HG03159 (cell line): Measurements from ENCODE around the gene ADGRB2.

Experiments used
- ATAC-seq: cut with Tn5 transposase; IDR thresholded peaks from one replicate; pipeline ENCODE4 v1.9.1; 2021; ENCODE audit warnings: mild to moderate bottlenecking, moderate library complexity; ENCODE audit not compliant: unreplicated experiment

ADGRB2 gene, protein sequence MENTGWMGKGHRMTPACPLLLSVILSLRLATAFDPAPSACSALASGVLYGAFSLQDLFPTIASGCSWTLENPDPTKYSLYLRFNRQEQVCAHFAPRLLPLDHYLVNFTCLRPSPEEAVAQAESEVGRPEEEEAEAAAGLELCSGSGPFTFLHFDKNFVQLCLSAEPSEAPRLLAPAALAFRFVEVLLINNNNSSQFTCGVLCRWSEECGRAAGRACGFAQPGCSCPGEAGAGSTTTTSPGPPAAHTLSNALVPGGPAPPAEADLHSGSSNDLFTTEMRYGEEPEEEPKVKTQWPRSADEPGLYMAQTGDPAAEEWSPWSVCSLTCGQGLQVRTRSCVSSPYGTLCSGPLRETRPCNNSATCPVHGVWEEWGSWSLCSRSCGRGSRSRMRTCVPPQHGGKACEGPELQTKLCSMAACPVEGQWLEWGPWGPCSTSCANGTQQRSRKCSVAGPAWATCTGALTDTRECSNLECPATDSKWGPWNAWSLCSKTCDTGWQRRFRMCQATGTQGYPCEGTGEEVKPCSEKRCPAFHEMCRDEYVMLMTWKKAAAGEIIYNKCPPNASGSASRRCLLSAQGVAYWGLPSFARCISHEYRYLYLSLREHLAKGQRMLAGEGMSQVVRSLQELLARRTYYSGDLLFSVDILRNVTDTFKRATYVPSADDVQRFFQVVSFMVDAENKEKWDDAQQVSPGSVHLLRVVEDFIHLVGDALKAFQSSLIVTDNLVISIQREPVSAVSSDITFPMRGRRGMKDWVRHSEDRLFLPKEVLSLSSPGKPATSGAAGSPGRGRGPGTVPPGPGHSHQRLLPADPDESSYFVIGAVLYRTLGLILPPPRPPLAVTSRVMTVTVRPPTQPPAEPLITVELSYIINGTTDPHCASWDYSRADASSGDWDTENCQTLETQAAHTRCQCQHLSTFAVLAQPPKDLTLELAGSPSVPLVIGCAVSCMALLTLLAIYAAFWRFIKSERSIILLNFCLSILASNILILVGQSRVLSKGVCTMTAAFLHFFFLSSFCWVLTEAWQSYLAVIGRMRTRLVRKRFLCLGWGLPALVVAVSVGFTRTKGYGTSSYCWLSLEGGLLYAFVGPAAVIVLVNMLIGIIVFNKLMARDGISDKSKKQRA (N-terminal part only)

DNA sequence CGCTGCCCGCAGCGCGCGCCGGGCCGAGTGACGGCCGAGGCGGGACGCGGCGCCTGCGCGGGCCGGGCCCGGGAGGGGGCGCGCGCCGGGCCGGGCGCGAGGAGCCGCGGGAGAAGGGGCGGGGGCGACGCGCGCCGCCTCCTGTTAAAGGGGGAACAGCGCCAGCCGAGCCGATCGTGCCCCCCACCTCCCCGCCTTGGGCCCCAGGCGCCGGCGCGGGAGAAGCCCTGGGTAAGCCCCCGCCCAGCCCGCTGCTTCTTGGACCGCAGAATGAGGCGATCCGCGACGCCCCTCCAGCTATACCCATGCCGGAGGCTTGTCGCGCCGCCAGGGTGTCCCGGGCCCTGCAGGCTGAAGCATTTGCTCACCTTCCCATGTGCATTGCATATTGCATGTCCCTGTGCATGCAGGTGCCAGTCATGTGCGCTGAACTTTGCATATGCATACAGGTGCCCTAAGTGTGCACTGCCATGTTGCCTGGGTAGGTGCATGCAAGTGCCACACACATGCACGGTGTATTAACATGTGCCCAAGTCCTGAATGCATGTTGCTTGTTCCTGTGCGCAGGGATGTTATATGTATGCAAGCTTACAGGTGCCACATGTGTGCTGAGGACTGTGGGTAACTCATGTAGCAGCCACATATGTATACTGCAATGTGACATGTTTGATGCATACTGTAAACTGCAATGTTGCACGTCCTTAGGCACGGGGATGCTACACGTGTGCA, at the start of gene ADGRB2:
Gene ADGRB2 (minus strand): TSS at position 29 of the 729 bp plus-strand sequence. CDS start 7,119 bp downstream, outside the sequence.
- no peak for ATAC-seq

DNA sequence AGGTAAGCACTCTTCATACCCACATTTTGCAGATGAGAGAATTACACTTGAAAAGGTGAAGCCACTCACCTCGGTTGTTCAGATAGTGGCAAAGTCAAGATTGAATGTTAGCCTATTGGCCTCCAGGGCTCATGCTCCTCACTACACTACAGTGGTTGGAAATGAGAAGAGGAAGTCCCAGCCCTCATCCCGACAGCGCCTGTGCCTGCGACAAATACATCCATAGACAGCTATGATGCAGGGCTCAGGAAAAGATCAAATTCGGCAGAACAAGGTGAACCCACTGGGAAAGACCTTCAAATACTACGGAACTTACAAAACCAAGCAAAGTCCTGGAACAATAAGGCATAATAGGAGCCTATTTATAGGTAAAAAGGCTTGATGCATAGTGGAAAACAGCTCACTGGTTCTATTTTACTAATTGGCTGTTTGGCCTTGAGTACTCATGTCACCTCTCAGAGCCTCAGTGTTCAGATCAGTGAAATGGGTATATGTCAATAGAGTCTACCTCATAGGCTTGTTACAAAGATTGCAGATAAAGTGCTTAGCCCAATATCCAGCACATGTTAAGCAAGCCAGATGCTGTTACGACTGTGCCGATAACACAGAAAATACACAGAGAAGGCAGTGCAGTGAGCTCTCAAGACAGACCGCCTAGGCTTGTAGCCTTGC, 48.2 kb upstream of the ADGRB2 start:
- no peak for ATAC-seq

DNA sequence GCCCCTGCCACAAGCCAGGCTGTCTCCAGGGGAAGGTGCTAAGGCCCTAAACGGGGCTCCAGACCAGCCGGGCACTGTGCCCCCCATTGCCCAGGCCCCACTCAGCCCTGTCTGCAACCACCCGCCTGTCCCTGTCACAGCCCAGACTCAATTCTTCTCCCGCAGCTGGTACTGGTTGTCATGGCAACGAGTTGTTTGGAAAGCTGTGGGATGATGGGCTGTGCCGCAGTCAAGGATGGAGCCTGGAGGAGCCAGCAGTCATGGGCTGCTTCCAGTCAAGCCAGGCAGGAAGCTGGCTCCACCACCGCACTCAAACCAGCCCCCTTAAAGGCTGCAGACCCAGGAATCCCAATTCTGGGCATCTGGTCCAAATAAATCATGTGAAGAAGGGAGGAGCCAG, 47.5 kb upstream of the ADGRB2 start:
- ATAC-seq: no peak

GRCh38 chr1:31809698-31810097, 45.6 kb upstream of the ADGRB2 start:
- no peak for ATAC-seq

GRCh38 chr1:31807273-31808048, 43.3 kb upstream of the ADGRB2 start:
- ATAC-seq: no peak

DNA sequence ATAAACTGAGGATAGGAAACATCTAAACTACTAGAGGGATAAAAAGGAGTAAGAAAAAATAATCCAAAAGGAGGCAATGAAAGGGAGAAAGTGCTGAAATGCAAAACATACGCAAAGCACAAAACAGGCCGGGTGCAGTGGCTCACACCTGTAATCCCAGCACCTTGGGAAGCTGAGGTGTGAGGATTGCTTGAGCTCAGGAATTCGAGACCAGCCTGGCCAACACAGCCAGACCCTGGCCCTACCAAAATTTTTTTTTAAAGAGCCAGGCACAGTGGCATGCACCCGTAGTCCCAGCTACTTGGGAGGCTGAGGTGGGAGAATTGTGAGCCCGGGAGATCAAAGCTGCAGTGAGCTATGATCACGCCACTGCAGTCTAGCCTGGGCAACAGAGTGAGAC, 41.2 kb upstream of the ADGRB2 start:
- ATAC-seq: no peak

DNA sequence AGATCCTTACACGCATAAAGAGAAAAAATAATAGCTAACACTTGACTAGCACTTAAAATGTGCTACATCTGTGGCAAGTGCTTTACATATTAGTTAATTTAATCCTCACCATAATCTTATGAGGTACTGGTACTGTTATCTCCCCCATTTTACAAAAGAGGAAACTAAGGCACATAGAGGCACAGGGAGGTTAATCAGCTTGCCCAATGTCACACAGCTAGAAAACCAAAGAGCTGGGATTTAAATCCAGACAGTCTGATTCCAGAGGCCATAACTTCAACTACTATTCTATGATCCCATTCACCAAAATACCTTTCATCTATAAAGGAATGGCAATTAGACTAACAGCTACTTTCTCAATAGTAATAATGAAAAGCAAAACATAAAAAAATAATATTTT, 40.0 kb upstream of the ADGRB2 start:
- ATAC-seq: no peak

- no peak for ATAC-seq
Observed at GRCh38 chr1:31803610-31804009, 39.5 kb upstream of the ADGRB2 start.

- no peak for ATAC-seq
Observed at GRCh38 chr1:31802190-31803150, 38.3 kb upstream of the ADGRB2 start.

DNA sequence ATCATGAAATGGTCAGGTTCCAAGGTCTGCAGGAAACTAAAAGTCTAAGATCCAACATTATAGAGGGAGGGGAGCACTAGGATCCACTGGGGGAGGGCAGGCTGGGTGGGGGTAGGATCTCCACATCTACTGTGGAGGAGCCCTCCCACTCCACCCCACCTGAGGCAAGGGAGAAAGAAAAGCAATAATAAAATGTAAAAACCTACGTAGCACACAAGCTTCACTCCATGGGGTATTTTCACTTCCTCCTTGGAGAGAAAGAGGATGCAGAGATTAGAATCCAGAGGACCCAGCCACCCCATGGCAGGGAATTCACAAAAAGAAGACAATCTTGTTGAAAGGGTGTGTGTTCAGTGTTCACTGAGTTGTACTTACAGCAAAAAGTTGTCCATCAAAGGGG, 37.3 kb upstream of the ADGRB2 start:
- ATAC-seq: no peak

GRCh38 chr1:31800674-31800967, 36.5 kb upstream of the ADGRB2 start:
- no peak for ATAC-seq

DNA sequence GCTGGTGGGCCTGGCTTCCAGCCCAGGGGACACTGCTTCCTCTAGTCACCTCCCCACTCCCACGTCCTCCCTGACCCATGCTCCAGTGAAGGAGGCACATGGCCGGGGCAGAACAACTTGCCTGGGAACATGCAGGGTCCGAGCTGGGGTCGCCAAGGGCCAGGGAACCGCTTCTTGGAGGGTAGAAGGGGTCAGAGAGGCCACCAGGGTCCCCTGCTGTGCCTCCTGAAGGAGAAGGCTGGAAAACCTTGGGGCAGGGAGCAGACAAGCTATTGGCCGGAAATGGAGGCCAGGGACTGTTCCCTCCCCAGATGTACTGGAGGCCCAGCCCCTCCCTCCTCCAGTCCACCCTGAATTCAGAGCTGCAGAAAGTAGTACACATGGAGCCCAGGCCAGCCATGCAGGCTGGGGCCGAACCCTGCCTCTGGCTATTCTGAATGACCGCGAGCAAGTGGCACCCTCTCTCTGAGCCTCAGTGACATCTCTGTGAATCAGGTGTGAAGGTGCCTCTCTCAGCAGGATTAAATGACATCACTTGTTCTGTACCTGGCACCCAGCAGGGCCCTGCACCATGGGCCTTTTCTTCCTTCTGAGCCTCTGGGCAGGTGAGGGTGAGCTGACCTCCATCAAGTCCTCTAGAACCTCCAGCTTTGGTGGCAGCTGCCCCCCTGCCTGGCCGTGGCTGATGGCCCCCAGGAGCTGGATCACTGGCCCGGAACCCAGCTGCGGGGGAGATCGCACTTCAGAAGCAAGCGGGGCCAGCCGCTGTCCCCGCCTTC, 35.9 kb upstream of the ADGRB2 start:
- ATAC-seq: no peak

- no peak for ATAC-seq
Observed at GRCh38 chr1:31799196-31799894, 35.2 kb upstream of the ADGRB2 start.

- no peak for ATAC-seq
Observed at GRCh38 chr1:31798433-31799195, 34.5 kb upstream of the ADGRB2 start.

- no peak for ATAC-seq
Observed at GRCh38 chr1:31798086-31798432, 33.9 kb upstream of the ADGRB2 start.

DNA sequence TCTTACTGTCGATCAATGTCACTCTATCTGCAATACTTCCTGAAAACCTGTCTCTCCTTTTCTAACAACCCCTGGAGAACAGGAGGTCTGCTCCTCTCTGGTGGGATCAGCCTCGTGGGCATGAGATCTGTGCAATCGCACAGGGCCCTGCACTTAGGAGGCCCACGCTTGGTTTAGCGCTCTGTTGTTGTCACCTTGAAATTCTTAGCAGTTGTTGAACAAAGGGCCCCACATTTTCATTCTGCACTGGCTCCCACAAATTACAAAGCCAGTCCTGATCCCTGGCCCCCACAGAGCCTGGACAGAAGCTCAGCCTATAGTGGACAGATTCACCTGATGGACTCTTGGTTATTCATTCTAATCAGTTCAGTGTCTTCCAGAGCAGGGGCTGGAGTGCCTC, 33.1 kb upstream of the ADGRB2 start:
- no peak for ATAC-seq

DNA sequence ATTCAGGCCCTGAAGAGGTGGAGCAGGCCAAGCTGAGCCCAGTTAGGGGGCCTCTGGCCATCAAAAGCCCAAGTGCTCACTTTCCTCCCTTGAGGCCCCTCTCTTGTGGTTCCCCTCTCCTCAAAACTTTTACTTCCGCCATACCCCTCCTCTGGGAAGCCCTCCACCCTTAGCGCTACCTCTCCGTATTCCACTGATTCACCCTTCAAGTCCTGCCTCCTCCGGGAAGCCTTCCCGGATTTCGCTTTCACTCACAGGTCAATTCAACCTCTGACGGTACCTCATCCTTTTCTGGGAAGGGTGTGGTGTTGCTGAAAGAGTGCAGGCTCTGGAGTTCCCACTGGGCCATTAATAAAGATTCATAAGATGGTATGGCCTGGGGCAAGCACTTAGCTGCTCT, 32.6 kb upstream of the ADGRB2 start:
- no peak for ATAC-seq
